Neural crest cell (in vitro differentiated cells): ENCODE measurements around the gene GAREM2. TPM values are rescaled to one million over a fixed set of nuclear protein-coding genes. Genes with fewer than 3 reads are reported as not detected.
A peak's percentile ranks its signal among the peaks of the same experiment; 100 is the strongest.

Source experiments
- DNase-seq: peaks from one replicate; pipeline ENCODE4 v3.0.0; 2021; ENCODE audit warnings: low read depth, mixed read lengths, low spot score
- H3K27ac Mint-ChIP-seq: one replicate; pipeline ENCODE4 v1.8.0; 2021; ENCODE audit warnings: mild to moderate bottlenecking, mixed read lengths; ENCODE audit not compliant: unreplicated experiment
- H3K27me3 Mint-ChIP-seq: 2 replicates; pipeline ENCODE4 v1.8.0; 2021; ENCODE audit warnings: low read depth, mild to moderate bottlenecking, mixed read lengths
- H3K36me3 Mint-ChIP-seq: 2 replicates; pipeline ENCODE4 v1.8.0; 2021; ENCODE audit warnings: low read depth, mild to moderate bottlenecking, mixed read lengths
- H3K4me1 Mint-ChIP-seq: 2 replicates; pipeline ENCODE4 v1.8.0; 2021; ENCODE audit warnings: mixed read lengths
- H3K4me3 Mint-ChIP-seq: one replicate; pipeline ENCODE4 v1.8.0; 2021; ENCODE audit warnings: mild to moderate bottlenecking, mixed read lengths
- H3K9me3 Mint-ChIP-seq: 2 replicates; pipeline ENCODE4 v1.8.0; 2021; ENCODE audit warnings: mixed read lengths
- total RNA-seq: library from RNA; stranded (reverse); gene quantifications from 2 replicates; pipeline ENCODE4 v1.2.1, GENCODE V29; 2021
- TF ChIP-seq, protein P1 (sequence below): fragments of 200-600 bp; sonication (generic); conservative IDR thresholded peaks from 2 replicates; pipeline ENCODE4 v1.5.0; 2021; ENCODE audit warnings: antibody characterized with exemption, mild to moderate bottlenecking

The GAREM2 gene
- total RNA-seq, 1 donor from 2014 or later = 21.8 TPM

DNA sequence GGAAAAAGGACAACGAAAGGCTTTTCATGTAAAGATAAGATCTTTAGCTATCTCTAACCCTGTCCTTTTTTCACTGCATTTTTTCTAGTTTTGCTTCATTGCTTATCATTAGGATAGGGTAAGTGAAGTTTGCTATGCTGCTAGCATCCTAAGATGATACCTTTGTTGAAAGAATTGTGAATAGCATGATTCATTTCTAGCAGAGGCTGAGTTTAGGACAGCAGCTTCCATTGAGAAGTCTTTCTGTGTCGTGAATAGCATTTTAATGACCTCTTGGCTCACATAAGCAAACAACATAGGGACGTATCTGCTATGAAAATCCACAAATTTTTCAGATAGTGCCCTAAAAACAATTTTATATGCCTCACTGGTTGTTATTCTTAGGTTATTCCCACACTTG is 36.4 kb upstream of the GAREM2 start:
- H3K4me1 Mint-ChIP-seq = peaks cover 17% of the 10 kb centered on the region
- no peaks in the 10 kb centered on the region for H3K27me3 Mint-ChIP-seq
- no peak overlapping the region for H3K27ac Mint-ChIP-seq
- no peak for DNase-seq
- H3K4me3 Mint-ChIP-seq = no peak overlapping the region
- H3K36me3 Mint-ChIP-seq = peaks cover 3% of the 10 kb centered on the region
- H3K9me3 Mint-ChIP-seq = no peaks in the 10 kb centered on the region
- TF ChIP-seq, protein P1, sequence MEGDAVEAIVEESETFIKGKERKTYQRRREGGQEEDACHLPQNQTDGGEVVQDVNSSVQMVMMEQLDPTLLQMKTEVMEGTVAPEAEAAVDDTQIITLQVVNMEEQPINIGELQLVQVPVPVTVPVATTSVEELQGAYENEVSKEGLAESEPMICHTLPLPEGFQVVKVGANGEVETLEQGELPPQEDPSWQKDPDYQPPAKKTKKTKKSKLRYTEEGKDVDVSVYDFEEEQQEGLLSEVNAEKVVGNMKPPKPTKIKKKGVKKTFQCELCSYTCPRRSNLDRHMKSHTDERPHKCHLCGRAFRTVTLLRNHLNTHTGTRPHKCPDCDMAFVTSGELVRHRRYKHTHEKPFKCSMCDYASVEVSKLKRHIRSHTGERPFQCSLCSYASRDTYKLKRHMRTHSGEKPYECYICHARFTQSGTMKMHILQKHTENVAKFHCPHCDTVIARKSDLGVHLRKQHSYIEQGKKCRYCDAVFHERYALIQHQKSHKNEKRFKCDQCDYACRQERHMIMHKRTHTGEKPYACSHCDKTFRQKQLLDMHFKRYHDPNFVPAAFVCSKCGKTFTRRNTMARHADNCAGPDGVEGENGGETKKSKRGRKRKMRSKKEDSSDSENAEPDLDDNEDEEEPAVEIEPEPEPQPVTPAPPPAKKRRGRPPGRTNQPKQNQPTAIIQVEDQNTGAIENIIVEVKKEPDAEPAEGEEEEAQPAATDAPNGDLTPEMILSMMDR = no peak

DNA sequence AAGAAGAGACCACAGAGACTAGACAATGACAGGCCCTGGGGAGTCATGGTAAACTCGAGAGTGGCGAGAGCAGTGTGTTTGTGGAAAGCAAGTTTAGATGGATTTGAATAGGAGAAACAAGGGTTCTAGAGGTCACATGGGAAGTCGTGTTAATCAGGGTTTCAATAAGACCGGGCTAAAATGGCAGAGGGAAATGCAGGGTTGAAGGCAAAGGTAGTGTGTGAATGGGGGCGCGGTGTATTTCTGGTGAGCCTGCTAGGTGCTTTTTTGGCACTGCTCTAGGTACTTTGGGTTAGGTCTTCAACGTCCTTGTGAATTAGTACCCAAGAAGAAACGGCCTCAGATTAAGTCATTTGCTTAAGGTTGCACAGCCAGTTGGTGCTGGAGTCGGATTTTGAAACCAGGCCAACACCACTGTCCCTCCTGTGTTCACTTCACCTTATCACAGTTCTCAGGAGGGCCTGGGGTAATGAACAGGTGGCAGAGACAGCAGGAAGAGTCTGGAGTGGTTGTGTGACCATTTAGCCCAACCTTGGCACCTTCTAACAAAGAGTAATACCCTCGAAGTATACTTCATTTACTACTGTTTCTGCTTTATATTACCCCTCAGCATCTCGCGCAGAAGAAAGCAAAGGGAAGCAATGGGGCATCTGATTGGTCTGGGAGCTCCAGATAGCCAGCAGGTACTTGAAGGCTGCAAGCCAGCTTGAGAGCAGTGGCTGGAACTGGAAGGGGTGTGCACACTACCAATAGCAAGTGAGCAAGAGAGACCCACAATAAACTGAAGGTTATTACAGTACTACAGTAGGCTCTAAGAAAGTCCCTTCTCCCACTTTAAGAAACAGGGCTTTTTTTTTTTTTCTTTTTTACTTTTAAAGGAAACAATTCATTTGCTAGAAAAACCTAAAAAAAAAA is 33.4 kb upstream of the GAREM2 start:
- TF ChIP-seq, protein P1 = no peak
- Mint-ChIP-seq H3K27ac (no peak overlapping the region), H3K4me1 (peaks cover 17% of the 10 kb centered on the region), H3K27me3 (no peaks in the 10 kb centered on the region), H3K36me3 (peaks cover 3% of the 10 kb centered on the region), H3K4me3 (no peak overlapping the region), H3K9me3 (no peaks in the 10 kb centered on the region)
- DNase-seq = no peak

DNA sequence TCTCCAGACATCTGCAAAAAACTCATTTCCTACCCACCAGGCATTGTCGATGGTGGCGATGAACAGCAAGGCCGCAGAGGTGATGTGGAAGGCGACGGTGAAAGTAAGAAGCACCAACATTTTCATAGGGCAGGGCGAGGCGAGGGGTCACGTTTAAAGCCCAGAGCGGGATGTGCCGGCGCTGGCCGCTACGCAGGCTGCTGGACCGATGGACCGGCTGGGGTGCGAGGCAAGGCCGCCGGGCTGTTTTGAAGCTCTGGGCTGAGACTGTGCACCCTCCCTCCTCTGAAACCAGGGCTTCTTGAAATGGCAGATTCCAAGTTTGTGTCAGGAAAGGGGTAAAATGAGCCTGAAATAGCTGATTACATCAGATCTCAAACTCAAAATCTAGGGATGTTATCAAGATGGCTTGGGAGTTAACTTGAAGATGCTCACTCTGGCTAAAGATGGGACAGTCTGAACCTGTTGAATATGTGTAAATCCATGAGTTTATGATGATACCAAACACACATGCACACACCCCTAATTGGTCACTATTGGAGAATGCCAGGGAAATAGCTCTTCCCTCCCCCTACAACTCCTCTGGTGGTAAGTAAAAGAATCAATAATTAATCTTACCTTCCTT is 31.6 kb upstream of the GAREM2 start:
- Mint-ChIP-seq H3K9me3 (no peaks in the 10 kb centered on the region), H3K27me3 (no peaks in the 10 kb centered on the region), H3K36me3 (peaks cover 3% of the 10 kb centered on the region), H3K4me3 (no peak overlapping the region), H3K4me1 (peaks cover 10% of the 10 kb centered on the region), H3K27ac (no peak overlapping the region)
- TF ChIP-seq, protein P1 = no peak
- DNase-seq = no peak

DNA sequence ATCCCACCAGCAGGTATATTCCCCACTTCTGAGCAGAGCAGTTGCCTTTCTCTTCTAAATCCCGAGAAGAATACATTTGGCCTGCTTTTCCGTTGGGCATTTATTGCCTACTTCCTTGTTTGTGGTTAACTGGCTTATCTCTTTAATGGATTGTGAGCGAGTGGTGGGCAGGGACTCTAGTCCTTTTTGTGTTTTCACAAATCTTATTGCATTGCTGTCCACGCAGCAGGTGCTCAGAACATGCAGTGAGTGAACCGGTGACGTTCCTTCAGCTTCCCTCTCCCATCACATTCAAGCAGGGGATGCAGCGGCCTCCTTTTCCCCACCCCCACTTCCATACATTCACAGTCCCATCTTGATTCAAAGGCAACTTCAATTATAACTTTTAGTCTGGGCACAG is 28.9 kb upstream of the GAREM2 start:
- H3K36me3 Mint-ChIP-seq = no peaks in the 10 kb centered on the region
- no peak for DNase-seq
- H3K9me3 Mint-ChIP-seq = no peaks in the 10 kb centered on the region
- H3K4me1 Mint-ChIP-seq = peaks cover 3% of the 10 kb centered on the region
- H3K27ac Mint-ChIP-seq = no peak overlapping the region
- H3K4me3 Mint-ChIP-seq = no peak overlapping the region
- no peaks in the 10 kb centered on the region for H3K27me3 Mint-ChIP-seq
- TF ChIP-seq, protein P1 = no peak

DNA sequence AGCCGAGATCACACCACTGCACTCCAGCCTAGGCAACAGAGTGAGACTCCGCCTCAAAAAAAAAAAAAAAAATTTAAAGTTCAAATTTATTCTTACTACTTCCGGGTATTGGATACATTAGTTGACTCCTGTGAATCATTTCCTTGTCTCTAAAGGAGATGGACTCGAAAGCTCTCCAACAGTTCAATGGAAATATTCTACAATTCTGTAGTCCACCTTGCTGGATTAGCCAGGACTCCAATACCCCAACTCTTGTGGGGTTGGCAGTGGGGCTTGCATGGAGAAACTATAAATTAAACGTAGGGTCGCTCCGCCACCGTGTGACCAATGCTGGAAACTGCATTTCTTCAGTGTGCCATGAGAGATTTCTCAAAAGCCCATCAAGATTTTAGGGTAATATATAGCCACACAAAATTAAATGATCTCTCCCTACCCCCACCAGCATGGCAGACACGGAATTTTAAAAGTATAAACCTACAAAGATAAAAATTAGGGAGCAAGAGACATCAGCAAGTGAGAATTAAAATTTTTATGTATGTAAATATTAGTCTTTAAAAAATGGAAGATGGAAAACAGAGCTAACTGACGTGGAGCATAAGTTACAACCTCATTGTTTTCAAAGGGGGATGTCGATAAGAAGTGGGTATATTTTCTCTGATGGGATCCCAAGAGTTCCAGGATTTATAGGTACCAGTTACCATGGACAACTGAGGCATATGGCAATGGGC is 27.8 kb upstream of the GAREM2 start:
- no peaks in the 10 kb centered on the region for H3K27me3 Mint-ChIP-seq
- no peaks in the 10 kb centered on the region for H3K4me1 Mint-ChIP-seq
- no peak overlapping the region for H3K27ac Mint-ChIP-seq
- no peak overlapping the region for H3K4me3 Mint-ChIP-seq
- TF ChIP-seq, protein P1 = peak; percentile 90
- no peaks in the 10 kb centered on the region for H3K9me3 Mint-ChIP-seq
- no peaks in the 10 kb centered on the region for H3K36me3 Mint-ChIP-seq
- peak; percentile 65 for DNase-seq
